H1 (cell line): ENCODE data around the gene PPFIA2. TPM values are rescaled to one million over a fixed set of nuclear protein-coding genes. Genes with fewer than 3 reads are reported as not detected.

Source experiments
- CTCF ChIA-PET: fragments of 300-600 bp; sonication (Branson Sonifier 250); formaldehyde crosslinking; loops from one replicate; lab custom pipeline; 2021; ENCODE audit not compliant: partially characterized antibody; lab: Charles Lee
- POLR2A ChIA-PET: fragments of 300-600 bp; sonication (Branson Sonifier 250); formaldehyde crosslinking; loops from one replicate; lab custom pipeline; 2021; ENCODE audit warnings: inconsistent platforms; ENCODE audit not compliant: partially characterized antibody; lab: Charles Lee
- DNase-seq, 2 experiments: peaks; one replicate each; pipeline versions ENCODE4 v3.0.0 to v3.0.0-alpha.2; 2010 to 2022; ENCODE audit warnings: low spot score in 2 of 2, low read depth in 1 of 2, mixed read lengths in 1 of 2
- FAIRE-seq: peaks from 2 replicates; lab custom pipeline; 2011; peaks lifted over from hg19 to GRCh38; lab: Jason Lieb, UNC
- H2AFZ ChIP-seq: 2 replicates; pipeline ENCODE4 v1.8.1; 2012; ENCODE audit warnings: low read length, inconsistent platforms
- H2AK5ac ChIP-seq: 2 replicates; pipeline ENCODE4 v1.6.1; 2013; ENCODE audit warnings: low read depth, low read length
- H2BK120ac ChIP-seq: replicated peaks from 2 replicates; pipeline ENCODE3; 2013; ENCODE audit warnings: low read depth, low read length, inconsistent platforms
- H2BK12ac ChIP-seq: 2 replicates; pipeline ENCODE4 v1.6.1; 2013; ENCODE audit warnings: low read depth, low read length
- H2BK15ac ChIP-seq: 2 replicates; pipeline ENCODE4 v1.6.1; 2013; ENCODE audit warnings: low read length
- H2BK20ac ChIP-seq: 2 replicates; pipeline ENCODE4 v1.6.1; 2013; ENCODE audit warnings: low read length
- H2BK5ac ChIP-seq: 2 replicates; pipeline ENCODE4 v1.6.1; 2013; ENCODE audit warnings: low read depth, low read length
- H3K14ac ChIP-seq: 2 replicates; pipeline ENCODE4 v1.6.1; 2013; ENCODE audit warnings: inconsistent platforms; ENCODE audit not compliant: insufficient read length
- H3K18ac ChIP-seq: 2 replicates; pipeline ENCODE4 v1.6.1; 2013; ENCODE audit warnings: low read length; ENCODE audit errors: extremely low read depth
- H3K23ac ChIP-seq: 2 replicates; pipeline ENCODE4 v1.6.1; 2013; ENCODE audit warnings: inconsistent platforms; ENCODE audit not compliant: insufficient read length
- H3K23me2 ChIP-seq: 2 replicates; pipeline ENCODE4 v1.6.1; 2013; ENCODE audit warnings: low read depth, low read length
- H3K27ac ChIP-seq: 2 replicates; pipeline ENCODE4 v1.6.1; 2011; ENCODE audit warnings: low read depth, low read length, inconsistent platforms
- H3K27me3 ChIP-seq, 4 experiments: replicated peaks in 1 of 4; 1 replicate in 1 of 4; 2 replicates in 3 of 4; pipeline versions ENCODE4 v1.6.1 to v1.8.1; 2011 to 2013; ENCODE audit warnings: low read length in 3 of 4, mild to moderate bottlenecking in 3 of 4, inconsistent platforms in 2 of 4, mixed read lengths in 2 of 4, moderate library complexity in 1 of 4; ENCODE audit not compliant: control insufficient read depth in 3 of 4, insufficient read depth in 3 of 4; ENCODE audit errors: extremely low read depth in 1 of 4
- H3K36me3 ChIP-seq, 4 experiments: 2 replicates each; pipeline versions ENCODE4 v1.6.1 to v1.8.1; 2011 to 2013; ENCODE audit warnings: mild to moderate bottlenecking in 4 of 4, low read length in 3 of 4, moderate library complexity in 2 of 4, control low read depth in 1 of 4, inconsistent platforms in 1 of 4; ENCODE audit not compliant: insufficient read depth in 4 of 4, control insufficient read depth in 2 of 4
- H3K4ac ChIP-seq: replicated peaks from 2 replicates; pipeline ENCODE3; 2013; ENCODE audit warnings: low read length, low read depth, mixed read lengths, inconsistent platforms; ENCODE audit not compliant: insufficient read length
- H3K4me1 ChIP-seq, 4 experiments: replicated peaks in 1 of 4; 1 replicate in 1 of 4; 2 replicates in 3 of 4; pipeline versions ENCODE4 v1.6.1 to v1.8.1; 2011 to 2013; ENCODE audit warnings: low read length in 3 of 4, inconsistent platforms in 2 of 4, mixed read lengths in 1 of 4; ENCODE audit not compliant: insufficient read depth in 4 of 4, control insufficient read depth in 3 of 4
- H3K4me2 ChIP-seq, 2 experiments: 2 replicates each; pipeline versions ENCODE4 v1.6.1 to v1.8.1; 2011 to 2013; ENCODE audit warnings: low read depth in 2 of 2, low read length in 2 of 2, control low read depth in 1 of 2, inconsistent platforms in 1 of 2, mild to moderate bottlenecking in 1 of 2; ENCODE audit not compliant: insufficient read depth in 1 of 2
- H3K4me3 ChIP-seq, 4 experiments: fragments of 200-600, 300-600 bp in 1 of 4; sonication (generic), shearing (Covaris generic), sonication (Bioruptor Twin) in 1 of 4; 2 replicates each; pipeline versions ENCODE4 v1.5.1 to v1.8.1; 2011 to 2016; ENCODE audit warnings: low read length in 4 of 4, low read depth in 3 of 4, control low read depth in 2 of 4, inconsistent platforms in 2 of 4, mild to moderate bottlenecking in 2 of 4, mixed read lengths in 1 of 4, moderate library complexity in 1 of 4; ENCODE audit not compliant: insufficient read depth in 2 of 4; ENCODE audit errors: extremely low read depth in 1 of 4
- H3K56ac ChIP-seq: replicated peaks from 2 replicates; pipeline ENCODE3; 2013; ENCODE audit warnings: low read depth, mild to moderate bottlenecking, mixed read lengths, low read length, inconsistent platforms; ENCODE audit not compliant: insufficient read length
- H3K79me1 ChIP-seq: 2 replicates; pipeline ENCODE4 v1.6.1; 2013; ENCODE audit warnings: low read depth, low read length, control low read depth
- H3K79me2 ChIP-seq, 2 experiments: 2 replicates each; pipeline versions ENCODE4 v1.6.1 to v1.8.1; 2012 to 2013; ENCODE audit warnings: low read length in 2 of 2, mild to moderate bottlenecking in 2 of 2, inconsistent platforms in 1 of 2; ENCODE audit not compliant: insufficient read depth in 2 of 2, control insufficient read depth in 1 of 2
- H3K9ac ChIP-seq, 4 experiments: replicated peaks in 1 of 4; 1 replicate in 1 of 4; 2 replicates in 3 of 4; pipeline versions ENCODE4 v1.6.1 to v1.8.1; 2011 to 2013; ENCODE audit warnings: low read depth in 3 of 4, low read length in 3 of 4, control low read depth in 2 of 4, mild to moderate bottlenecking in 2 of 4, moderate library complexity in 2 of 4, inconsistent platforms in 1 of 4; ENCODE audit errors: extremely low read depth in 1 of 4
- H3K9me3 ChIP-seq, 2 experiments: 2 replicates each; pipeline versions ENCODE4 v1.6.1 to v1.8.1; 2012 to 2013; ENCODE audit warnings: mild to moderate bottlenecking in 2 of 2, moderate library complexity in 2 of 2, control low read depth in 1 of 2, inconsistent platforms in 1 of 2, low read depth in 1 of 2, low read length in 1 of 2, mixed read lengths in 1 of 2; ENCODE audit not compliant: insufficient read depth in 2 of 2
- H4K20me1 ChIP-seq, 2 experiments: replicated peaks in 1 of 2; 2 replicates each; pipeline versions ENCODE3 to v1.8.1; 2011 to 2013; ENCODE audit warnings: inconsistent platforms in 2 of 2, low read length in 2 of 2, mild to moderate bottlenecking in 1 of 2; ENCODE audit not compliant: insufficient read depth in 2 of 2, control insufficient read depth in 1 of 2
- H4K5ac ChIP-seq: 2 replicates; pipeline ENCODE4 v1.6.1; 2013; ENCODE audit warnings: low read length, low read depth, mixed read lengths, inconsistent platforms; ENCODE audit not compliant: insufficient read length
- H4K8ac ChIP-seq: 2 replicates; pipeline ENCODE4 v1.8.0; 2013; ENCODE audit warnings: mild to moderate bottlenecking, moderate library complexity, low read length, inconsistent platforms; ENCODE audit not compliant: insufficient read depth; ENCODE audit errors: extremely low read depth
- H4K91ac ChIP-seq: replicated peaks from 2 replicates; pipeline ENCODE3; 2013; ENCODE audit warnings: low read length, mixed read lengths, inconsistent platforms; ENCODE audit not compliant: insufficient read length
- BCL11A ChIP-seq, 2 experiments: IDR thresholded peaks; one replicate each; pipeline ENCODE4 v1.6.1; 2011; ENCODE audit warnings: low read depth in 2 of 2, low read length in 2 of 2, mild to moderate bottlenecking in 2 of 2
- GTF2F1 ChIP-seq: IDR thresholded peaks from 2 replicates; pipeline ENCODE4 v1.6.1; 2012; ENCODE audit warnings: low read depth, low read length, improper control_type of control experiment, borderline replicate concordance
- POLR2A ChIP-seq, 2 experiments: IDR thresholded peaks; 1 replicate in 1 of 2; 2 replicates in 1 of 2; pipeline ENCODE4 v1.6.1; 2011; ENCODE audit warnings: low read depth in 2 of 2, low read length in 2 of 2, mild to moderate bottlenecking in 2 of 2; ENCODE audit errors: control extremely low read depth in 1 of 2
- POLR2AphosphoS5 ChIP-seq: IDR thresholded peaks from 2 replicates; pipeline ENCODE4 v1.6.1; 2011; ENCODE audit warnings: low read depth, low read length
- RXRA ChIP-seq: IDR thresholded peaks from 2 replicates; pipeline ENCODE4 v1.6.1; 2011; ENCODE audit warnings: low read depth, mild to moderate bottlenecking, low read length, moderate library complexity; ENCODE audit not compliant: insufficient read depth
- SIX5 ChIP-seq: IDR thresholded peaks from 2 replicates; pipeline ENCODE4 v1.6.1; 2011; ENCODE audit warnings: mild to moderate bottlenecking, low read depth, low read length
- TEAD4 ChIP-seq: IDR thresholded peaks from 2 replicates; pipeline ENCODE4 v1.6.1; 2012; ENCODE audit warnings: low read depth, low read length, inconsistent platforms, mixed read lengths
- WGBS, 2 experiments: shearing (Covaris generic) in 1 of 2; methylation state at CpG; one replicate each; pipeline versions ENCODE4 v1.1.6 to v1.1.7; 2013 to 2015; ENCODE audit warnings: low lambda C conversion rate in 2 of 2, mixed read lengths in 2 of 2, inconsistent platforms in 1 of 2, low coverage in 1 of 2, missing lambda C conversion rate in 1 of 2; ENCODE audit not compliant: insufficient replicate concordance in 2 of 2, insufficient coverage in 1 of 2, insufficient read length in 1 of 2; ENCODE audit errors: extremely low coverage in 1 of 2, missing lambda C conversion rate in 1 of 2; 5-methylcytosine and 5-hydroxymethylcytosine counted together
- polyA plus RNA-seq, 7 experiments: library from polyadenylated mRNA; depleted of rRNA in 3 of 7; stranded (reverse) in 5 of 7; unstranded in 2 of 7; fragments of >200 nt in 5 of 7; fragments of 200-250 nt in 2 of 7; gene quantifications; 1 replicate in 5 of 7; 2 replicates in 1 of 7; 4 replicates in 1 of 7; pipeline versions ENCODE4 v1.2.1 to v1.2.3, GENCODE V29; 2011 to 2013; ENCODE audit warnings: missing spikeins in 2 of 7, mixed read lengths in 2 of 7
- total RNA-seq: library from RNA; stranded (reverse); fragmentation: NEBNext Ultra II Directional; extraction: Animal tissue kit (Norgen Biotek cat#: 25700); gene quantifications from 2 replicates; pipeline ENCODE4 v1.2.1, GENCODE V29; 2021
- TF ChIP-seq, protein P1 (sequence below): IDR thresholded peaks from 2 replicates; pipeline ENCODE4 v1.6.1; 2011; ENCODE audit warnings: low read depth, mild to moderate bottlenecking, low read length; ENCODE audit not compliant: insufficient read depth

Gene PPFIA2
- total and polyA plus RNA-seq, 2 of the 8 experiments (the other 6 are each of a cell fraction or from before 2014, with no cell fraction given), result 1.2 to 1.8 TPM

DNA sequence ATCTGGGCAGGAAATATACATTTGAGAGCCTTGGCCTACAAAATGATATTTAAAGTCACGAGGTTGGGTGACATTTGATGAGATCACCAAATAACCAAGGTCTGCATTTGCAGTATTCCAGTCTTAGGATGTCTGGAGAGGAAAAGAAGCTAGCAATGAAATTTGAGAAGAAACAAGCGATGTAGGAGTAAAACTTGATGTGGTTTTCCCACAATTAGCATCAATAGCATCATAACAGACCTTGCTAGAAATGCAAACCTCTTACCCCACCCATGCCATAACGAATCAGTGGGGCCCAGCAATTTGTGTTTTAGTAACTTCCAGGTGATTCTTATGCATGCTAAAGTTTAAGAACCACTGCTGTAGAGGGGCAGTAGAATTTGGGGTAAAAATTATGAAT, 219.9 kb downstream of the PPFIA2 start:
- H2BK12ac ChIP-seq, result no peak overlapping the region
- H4K20me1 ChIP-seq, result no peaks in the 10 kb centered on the region
- CTCF ChIA-PET, result no interaction called here
- FAIRE-seq, result no peak
- H3K9me3 ChIP-seq, result no peaks in the 10 kb centered on the region
- H3K9ac ChIP-seq, result no peak overlapping the region
- no peak overlapping the region for H3K14ac ChIP-seq
- no peak overlapping the region for H3K18ac ChIP-seq
- peaks cover 0 to 2% (median 0%) of the 10 kb centered on the region in 4 experiments; a peak in 2 of 7 replicates for H3K4me1 ChIP-seq
- H3K27ac ChIP-seq, result no peak overlapping the region
- H3K23ac ChIP-seq, result no peak overlapping the region
- H2AFZ ChIP-seq, result no peak overlapping the region
- DNase-seq, result no peak
- no peaks in the 10 kb centered on the region for H3K27me3 ChIP-seq
- H2BK5ac ChIP-seq, result no peak overlapping the region
- no peak for TF ChIP-seq SIX5
- no peak for TF ChIP-seq TEAD4
- TF ChIP-seq POLR2A (IDR thresholded peaks at IDR 0.05; ENCODE audit: control extremely low read depth in 1 of 2, low read depth in 2 of 2, low read length in 2 of 2), result no peak
- no peak for TF ChIP-seq POLR2AphosphoS5
- TF ChIP-seq GTF2F1, result no peak
- no peak for TF ChIP-seq BCL11A (IDR thresholded peaks at IDR 0.05; ENCODE audit: low read depth in 2 of 2, low read length in 2 of 2)
- no peak for TF ChIP-seq RXRA
- TF ChIP-seq, protein P1, sequence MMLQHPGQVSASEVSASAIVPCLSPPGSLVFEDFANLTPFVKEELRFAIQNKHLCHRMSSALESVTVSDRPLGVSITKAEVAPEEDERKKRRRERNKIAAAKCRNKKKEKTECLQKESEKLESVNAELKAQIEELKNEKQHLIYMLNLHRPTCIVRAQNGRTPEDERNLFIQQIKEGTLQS, result no peak
- TF ChIP-seq, all 59 proteins: peak for 0
- Histone ChIP-seq H3K56ac (no peak overlapping the region), H4K91ac (no peak overlapping the region), H3K23me2 (no peaks in the 10 kb centered on the region), H3K79me1 (no peaks in the 10 kb centered on the region), H3K4ac (no peak overlapping the region), H2BK20ac (no peak overlapping the region), H3K79me2 (no peaks in the 10 kb centered on the region), H4K8ac (no peak overlapping the region), H4K5ac (no peak overlapping the region), H3K4me2 (no peak overlapping the region), H3K36me3 (no peaks in the 10 kb centered on the region), H2AK5ac (no peak overlapping the region), H2BK120ac (no peak overlapping the region), H3K4me3 (no peak overlapping the region), H2BK15ac (no peak overlapping the region)
- POLR2A ChIA-PET, result no interaction called here
- WGBS, 2 experiments, result 81% methylated on average over 3 of the region's 3 CpGs; no CpG with 5 or more reads in 1 of the 2 experiments
